ENCODE measurements around the gene TRAPPC10. TPM values are rescaled to one million over a fixed set of nuclear protein-coding genes. Genes with fewer than 3 reads are reported as not detected.
A peak's percentile ranks its signal among the peaks of the same experiment; 100 is the strongest.

The TRAPPC10 gene
- total and polyA plus RNA-seq, 2 donors (not counting 1 experiment from before 2014, with no cell fraction given), result 61.7 to 145 TPM

DNA sequence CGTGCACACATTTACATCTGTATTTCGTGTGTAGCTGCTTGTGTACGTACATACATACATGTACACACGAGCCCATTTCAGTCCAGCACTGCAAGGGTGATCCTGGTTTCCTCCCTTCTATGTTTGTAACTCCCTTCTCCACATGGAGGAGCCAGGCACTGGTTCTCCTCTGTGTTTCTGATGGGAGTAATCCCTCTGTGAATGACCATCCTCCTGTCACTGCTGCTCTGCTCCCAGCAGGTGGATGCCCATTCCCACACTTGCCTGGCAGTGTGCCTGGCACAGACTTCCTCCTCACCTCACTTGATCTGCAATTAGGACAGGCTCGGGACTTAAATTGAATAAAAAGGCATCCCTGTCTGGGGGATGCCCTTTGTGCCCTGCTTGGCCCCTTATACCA is 37.1 kb downstream of the TRAPPC10 start:
- 88% methylated on average over 5 of the region's 5 CpGs for WGBS (ENCODE audit: insufficient coverage)
- no peaks in the 10 kb centered on the region for H3K9me3 Mint-ChIP-seq (ENCODE audit: insufficient read depth)
- peak overlapping the region; percentile 27 for H3K27ac Mint-ChIP-seq
- H4K20me1 ChIP-seq (ENCODE audit: control insufficient read depth, insufficient read depth, low read length, poor library complexity, severe bottlenecking), result peaks cover 87% of the 10 kb centered on the region
- no peak overlapping the region for H3K9ac ChIP-seq (ENCODE audit: low read length)
- no peak overlapping the region for H3K27ac ChIP-seq (ENCODE audit: low read length in 2 of 2)
- TF ChIP-seq CTCF (IDR thresholded peaks at IDR 0.05), result no peak
- TF ChIP-seq EZH2 (IDR thresholded peaks at IDR 0.05; ENCODE audit: borderline replicate concordance, insufficient read depth, low read depth, low read length, poor library complexity, severe bottlenecking), result no peak
- ChIA-PET POLR2A (no interaction called here), CTCF (no interaction called here)
- H3K9me3 ChIP-seq (ENCODE audit: control extremely low read depth in 1 of 3, control insufficient read depth in 2 of 3, insufficient read depth in 1 of 3, low read length in 2 of 3), result no peaks in the 10 kb centered on the region
- no peak overlapping the region for H3K4me2 ChIP-seq (replicated peaks; ENCODE audit: low read depth, low read length, poor library complexity, severe bottlenecking)
- H3K4me1 Mint-ChIP-seq, result peaks cover 13% of the 10 kb centered on the region
- H3K4me3 ChIP-seq (ENCODE audit: control extremely low read depth in 1 of 5, extremely low read depth in 1 of 5, insufficient read depth in 1 of 5, low read depth in 2 of 5, low read length in 4 of 5), result no peak overlapping the region
- H2AFZ ChIP-seq (ENCODE audit: insufficient read depth, low read depth, low read length, poor library complexity, severe bottlenecking), result no peak overlapping the region
- no peak for DNase-seq
- ATAC-seq (ENCODE audit: low read depth), result no peak
- intact Hi-C loops (cut with micrococcal nuclease), result no loop called here
- H3K4me3 Mint-ChIP-seq, result no peak overlapping the region
- H3K79me2 ChIP-seq (ENCODE audit: control insufficient read depth, insufficient read depth, low read length), result peaks cover 98% of the 10 kb centered on the region
- no peaks in the 10 kb centered on the region for H3K27me3 Mint-ChIP-seq
- H3K27me3 ChIP-seq (replicated peaks in 1 of 4; ENCODE audit: control extremely low read depth in 1 of 4, control insufficient read depth in 3 of 4, insufficient read depth in 4 of 4, low read length in 3 of 4), result no peaks in the 10 kb centered on the region
- no peaks in the 10 kb centered on the region for H3K4me1 ChIP-seq (ENCODE audit: control insufficient read depth in 2 of 2, insufficient read depth in 2 of 2, low read length in 2 of 2)
- H3K36me3 ChIP-seq (replicated peaks in 1 of 2; ENCODE audit: control extremely low read depth in 1 of 2, control insufficient read depth in 1 of 2, extremely low read depth in 1 of 2, insufficient read depth in 2 of 2, low read length in 1 of 2), result peaks cover 1 to 55% of the 10 kb centered on the region in 2 experiments

- TF ChIP-seq CTCF (IDR thresholded peaks at IDR 0.05) (no peak), EZH2 (IDR thresholded peaks at IDR 0.05; ENCODE audit: borderline replicate concordance, insufficient read depth, low read depth, low read length, poor library complexity, severe bottlenecking) (no peak)
- ChIA-PET CTCF (no interaction called here), POLR2A (no interaction called here)
- H3K4me3 ChIP-seq (ENCODE audit: control extremely low read depth in 1 of 5, extremely low read depth in 1 of 5, insufficient read depth in 1 of 5, low read depth in 2 of 5, low read length in 4 of 5), result no peak overlapping the region
- Mint-ChIP-seq H3K4me1 (peaks cover 13% of the 10 kb centered on the region), H3K4me3 (no peak overlapping the region), H3K27me3 (no peaks in the 10 kb centered on the region), H3K27ac (no peak overlapping the region), H3K9me3 (ENCODE audit: insufficient read depth) (no peaks in the 10 kb centered on the region)
- H3K9ac ChIP-seq (ENCODE audit: low read length), result no peak overlapping the region
- intact Hi-C loops (cut with micrococcal nuclease), result no loop called here
- H3K27me3 ChIP-seq (replicated peaks in 1 of 4; ENCODE audit: control extremely low read depth in 1 of 4, control insufficient read depth in 3 of 4, insufficient read depth in 4 of 4, low read length in 3 of 4), result no peaks in the 10 kb centered on the region
- peaks cover 1 to 58% of the 10 kb centered on the region in 2 experiments for H3K36me3 ChIP-seq (replicated peaks in 1 of 2; ENCODE audit: control extremely low read depth in 1 of 2, control insufficient read depth in 1 of 2, extremely low read depth in 1 of 2, insufficient read depth in 2 of 2, low read length in 1 of 2)
- ATAC-seq (ENCODE audit: low read depth) (no peak), DNase-seq (no peak)
- H3K27ac ChIP-seq (ENCODE audit: low read length in 2 of 2), result no peak overlapping the region
- H3K79me2 ChIP-seq (ENCODE audit: control insufficient read depth, insufficient read depth, low read length), result peaks cover 99% of the 10 kb centered on the region
- H2AFZ ChIP-seq (ENCODE audit: insufficient read depth, low read depth, low read length, poor library complexity, severe bottlenecking), result no peak overlapping the region
- no peaks in the 10 kb centered on the region for H3K9me3 ChIP-seq (ENCODE audit: control extremely low read depth in 1 of 3, control insufficient read depth in 2 of 3, insufficient read depth in 1 of 3, low read length in 2 of 3)
- no peak overlapping the region for H3K4me2 ChIP-seq (replicated peaks; ENCODE audit: low read depth, low read length, poor library complexity, severe bottlenecking)
- 86% methylated on average over 1 of the region's 3 CpGs for WGBS (ENCODE audit: insufficient coverage)
- peaks cover 91% of the 10 kb centered on the region for H4K20me1 ChIP-seq (ENCODE audit: control insufficient read depth, insufficient read depth, low read length, poor library complexity, severe bottlenecking)
- H3K4me1 ChIP-seq (ENCODE audit: control insufficient read depth in 2 of 2, insufficient read depth in 2 of 2, low read length in 2 of 2), result no peaks in the 10 kb centered on the region
These were observed 37.5 kb downstream of the TRAPPC10 start for GRCh38 chr21:44049606-44050005.
